DND-41 (cell line): ENCODE measurements around the gene ITPR2.

Experiments used
- ATAC-seq: fragments of 200-7000 bp; cut with Tn5 transposase; 3 replicates; pipeline ENCODE4 v1.9.1; 2021; ENCODE audit warnings: low read depth; ENCODE audit not compliant: insufficient read depth
- DNase-seq: peaks from one replicate; pipeline ENCODE4 v3.0.0-alpha.2; 2020
- H2AFZ ChIP-seq: 2 replicates; pipeline ENCODE4 v1.6.0; 2012; ENCODE audit warnings: low read depth, low read length
- H3K27ac ChIP-seq: 2 replicates; pipeline ENCODE4 v1.5.1; 2012; ENCODE audit warnings: low read length, inconsistent platforms
- H3K27me3 ChIP-seq: fragments of 200-600 bp; sonication (generic); 2 replicates; pipeline ENCODE4 v1.6.0; 2012; ENCODE audit warnings: low read length, mild to moderate bottlenecking, inconsistent platforms; ENCODE audit not compliant: insufficient read depth, poor library complexity
- H3K36me3 ChIP-seq: 2 replicates; pipeline ENCODE4 v1.5.1; 2012; ENCODE audit warnings: low read length, inconsistent platforms; ENCODE audit not compliant: insufficient read depth
- H3K4me1 ChIP-seq: 2 replicates; pipeline ENCODE4 v1.5.1; 2012; ENCODE audit warnings: mild to moderate bottlenecking, low read length; ENCODE audit not compliant: insufficient read depth
- H3K4me2 ChIP-seq: 2 replicates; pipeline ENCODE4 v1.6.0; 2012; ENCODE audit warnings: mild to moderate bottlenecking, moderate library complexity, low read length, inconsistent platforms; ENCODE audit not compliant: insufficient read depth
- H3K4me3 ChIP-seq, 2 experiments: fragments of 200-600 bp in 1 of 2; shearing (Covaris generic) in 1 of 2; 2 replicates each; pipeline ENCODE4 v1.5.1; 2012 to 2016; ENCODE audit warnings: inconsistent platforms in 2 of 2, low read length in 2 of 2, mild to moderate bottlenecking in 2 of 2, low read depth in 1 of 2, moderate library complexity in 1 of 2
- H3K79me2 ChIP-seq: 2 replicates; pipeline ENCODE4 v1.6.0; 2012; ENCODE audit warnings: low read length, inconsistent platforms; ENCODE audit not compliant: insufficient read depth
- H3K9ac ChIP-seq: 2 replicates; pipeline ENCODE4 v1.6.0; 2012; ENCODE audit warnings: low read depth, mild to moderate bottlenecking, inconsistent platforms, low read length, moderate library complexity
- H3K9me3 ChIP-seq: 2 replicates; pipeline ENCODE4 v1.5.1; 2012; ENCODE audit warnings: low read length, moderate library complexity, mild to moderate bottlenecking, inconsistent platforms; ENCODE audit not compliant: insufficient read depth, severe bottlenecking
- H4K20me1 ChIP-seq: 2 replicates; pipeline ENCODE4 v1.6.0; 2012; ENCODE audit warnings: low read length; ENCODE audit not compliant: insufficient read depth
- CTCF ChIP-seq: IDR thresholded peaks from 2 replicates; pipeline ENCODE4 v1.5.1; 2012; ENCODE audit warnings: borderline replicate concordance, low read length, moderate library complexity, mild to moderate bottlenecking; ENCODE audit not compliant: poor library complexity, severe bottlenecking; ENCODE audit errors: extremely low read depth
- EZH2 ChIP-seq: IDR thresholded peaks from 3 replicates; pipeline ENCODE4 v1.6.1; 2012; ENCODE audit warnings: borderline replicate concordance, low read depth, mild to moderate bottlenecking, moderate library complexity, low read length, inconsistent platforms; ENCODE audit not compliant: severe bottlenecking

The ITPR2 gene

GRCh38 chr12:26841085-26841484 lies 8.1 kb upstream of the ITPR2 start:
- Histone ChIP-seq H3K27ac (peak overlapping the region; percentile 31; the same call in 1 of the 2 replicates), H3K4me1 (peaks cover 44% of the 10 kb centered on the region)
- DNase-seq, result peak; percentile 64

GRCh38 chr12:26839512-26839911 lies 6.5 kb upstream of the ITPR2 start:
- Histone ChIP-seq H3K4me3 (no peak overlapping the region), H3K4me1 (peaks cover 34% of the 10 kb centered on the region), H3K4me2 (no peak overlapping the region), H3K27me3 (no peaks in the 10 kb centered on the region), H3K79me2 (no peaks in the 10 kb centered on the region), H3K9me3 (no peaks in the 10 kb centered on the region), H3K9ac (no peak overlapping the region), H2AFZ (no peak overlapping the region), H4K20me1 (no peaks in the 10 kb centered on the region), H3K36me3 (no peaks in the 10 kb centered on the region), H3K27ac (no peak overlapping the region)
- DNase-seq (no peak), ATAC-seq (no peak)
- no peak for TF ChIP-seq EZH2
- TF ChIP-seq CTCF, result no peak

More at GRCh38 chr12:26841085-26841484, 8.1 kb upstream of the ITPR2 start:
- no peaks in the 10 kb centered on the region for H3K27me3 ChIP-seq
- no peaks in the 10 kb centered on the region for H3K36me3 ChIP-seq
- TF ChIP-seq EZH2 (no peak), CTCF (no peak)
- H3K4me2 ChIP-seq, result no peak overlapping the region
- no peak overlapping the region for H3K4me3 ChIP-seq
- peak; percentile 43; the same call in 2 of the 3 replicates for ATAC-seq
- H3K9ac ChIP-seq, result no peak overlapping the region
- H2AFZ ChIP-seq, result no peak overlapping the region
- no peaks in the 10 kb centered on the region for H3K9me3 ChIP-seq
- no peaks in the 10 kb centered on the region for H4K20me1 ChIP-seq
- H3K79me2 ChIP-seq, result no peaks in the 10 kb centered on the region

GRCh38 chr12:26838888-26839416 lies 6.0 kb upstream of the ITPR2 start:
- ATAC-seq (no peak), DNase-seq (no peak)
- no peaks in the 10 kb centered on the region for H3K9me3 ChIP-seq
- TF ChIP-seq CTCF (no peak), EZH2 (no peak)
- no peaks in the 10 kb centered on the region for H3K36me3 ChIP-seq
- H3K9ac ChIP-seq, result no peak overlapping the region
- no peak overlapping the region for H2AFZ ChIP-seq
- H3K4me1 ChIP-seq, result peaks cover 34% of the 10 kb centered on the region
- H3K4me2 ChIP-seq, result no peak overlapping the region
- H3K79me2 ChIP-seq, result no peaks in the 10 kb centered on the region
- H4K20me1 ChIP-seq, result no peaks in the 10 kb centered on the region
- no peaks in the 10 kb centered on the region for H3K27me3 ChIP-seq
- H3K27ac ChIP-seq, result no peak overlapping the region
- H3K4me3 ChIP-seq, result no peak overlapping the region
